Measurements from ENCODE around the gene RPL28.
"Not testable (repeated sequence)": the region's sequence is repeated elsewhere in the genome, so short reads cannot be mapped to it uniquely, and the experiment has no call there.

The RPL28 gene

DNA sequence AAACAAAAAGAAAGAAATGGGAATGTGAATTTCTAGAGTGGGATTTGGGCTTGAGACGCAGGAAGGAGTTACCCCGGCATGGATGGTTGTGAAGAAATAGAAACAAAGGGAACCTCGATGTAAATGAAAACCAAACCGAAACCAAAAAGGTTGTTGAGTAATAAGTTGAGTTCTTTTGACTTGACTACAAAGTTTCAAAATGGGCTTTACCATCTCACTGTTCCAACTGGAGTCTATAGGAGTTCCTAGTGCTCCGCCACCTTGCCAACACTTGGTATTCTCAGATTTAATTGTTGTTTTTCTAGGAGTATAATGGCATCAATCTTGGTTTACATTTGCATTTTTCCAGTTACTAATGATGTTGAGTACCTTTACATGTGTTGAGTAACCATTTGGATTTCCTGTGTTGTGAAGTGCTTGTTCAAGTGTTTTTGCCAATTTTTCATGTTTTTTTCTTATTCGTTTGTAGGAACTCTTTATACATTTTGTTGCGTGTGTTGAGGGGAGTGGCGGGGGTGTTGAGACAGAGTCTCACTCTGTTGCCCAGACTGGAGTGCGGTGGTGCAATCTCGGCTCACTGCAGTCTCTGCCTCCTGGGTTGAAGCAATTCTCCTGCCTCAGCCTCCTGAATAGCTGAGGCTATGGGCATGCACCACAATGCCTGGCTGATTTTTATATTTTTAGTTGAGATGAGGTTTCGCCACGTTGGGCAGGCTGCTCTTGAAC lies 12.6 kb downstream of the RPL28 start:
- DNase-seq = no peak

DNA sequence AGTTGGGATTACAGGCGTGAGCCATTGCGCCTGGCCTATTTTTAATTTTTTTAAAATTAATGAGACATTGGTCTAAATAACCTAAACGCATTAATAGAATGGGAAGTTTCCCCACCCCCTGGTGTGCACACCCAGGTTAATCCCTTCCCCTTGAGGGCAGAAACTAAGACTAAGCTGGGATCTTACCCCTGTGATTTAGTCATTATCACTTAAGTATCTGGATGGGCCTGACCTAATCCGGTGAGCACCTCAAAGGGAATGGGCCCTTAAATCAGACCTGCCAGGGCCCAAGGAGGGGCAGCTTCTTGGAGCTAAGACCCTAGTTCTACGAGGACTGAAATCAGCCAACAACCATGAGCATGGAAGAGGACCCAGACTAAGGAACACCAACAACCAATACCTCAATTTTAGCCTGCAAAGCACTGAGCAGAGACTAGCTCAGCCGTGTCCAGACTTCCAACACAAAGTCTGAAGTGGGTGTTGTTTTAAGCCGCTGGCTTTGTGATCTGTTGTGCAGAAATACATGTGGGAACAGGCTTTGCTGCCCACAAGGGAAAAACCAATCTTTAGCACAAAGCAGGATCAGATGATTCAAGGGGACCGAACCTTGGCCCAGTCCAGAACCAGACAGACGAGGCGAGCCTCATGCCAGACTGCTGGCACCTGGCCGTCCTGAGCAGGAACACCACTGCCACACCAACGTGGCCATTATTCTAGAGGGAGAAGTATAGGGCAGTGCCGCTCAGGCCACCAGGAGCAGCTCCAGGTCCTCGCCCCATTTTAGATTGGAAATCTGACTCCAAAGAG lies 14.8 kb downstream of the RPL28 start:
- no peak for DNase-seq

GRCh38 chr19:55401390-55401789 lies 15.7 kb downstream of the RPL28 start:
- not testable (repeated sequence) for DNase-seq

GRCh38 chr19:55402509-55402908 lies 16.8 kb downstream of the RPL28 start:
- DNase-seq = no peak

DNA sequence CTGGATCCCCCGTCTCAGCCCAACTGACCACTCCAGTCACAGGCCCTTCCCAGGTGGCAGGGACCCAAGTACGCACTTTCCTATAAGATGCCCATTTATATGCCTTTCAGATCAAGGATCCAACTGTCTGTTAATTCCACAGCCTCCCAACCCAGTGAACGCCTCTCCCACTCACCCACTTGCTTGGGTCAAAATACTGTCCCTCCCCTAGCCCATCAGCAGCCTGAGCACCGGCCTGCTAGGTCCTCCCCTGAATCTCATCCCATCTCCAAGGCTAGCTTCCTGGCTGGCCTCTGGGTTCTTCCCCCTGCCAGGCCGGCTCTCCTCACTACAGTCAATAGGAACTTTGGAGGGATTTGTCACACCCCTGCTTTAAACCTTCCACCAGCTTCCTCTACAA lies 19.9 kb downstream of the RPL28 start:
- DNase-seq = no peak

DNA sequence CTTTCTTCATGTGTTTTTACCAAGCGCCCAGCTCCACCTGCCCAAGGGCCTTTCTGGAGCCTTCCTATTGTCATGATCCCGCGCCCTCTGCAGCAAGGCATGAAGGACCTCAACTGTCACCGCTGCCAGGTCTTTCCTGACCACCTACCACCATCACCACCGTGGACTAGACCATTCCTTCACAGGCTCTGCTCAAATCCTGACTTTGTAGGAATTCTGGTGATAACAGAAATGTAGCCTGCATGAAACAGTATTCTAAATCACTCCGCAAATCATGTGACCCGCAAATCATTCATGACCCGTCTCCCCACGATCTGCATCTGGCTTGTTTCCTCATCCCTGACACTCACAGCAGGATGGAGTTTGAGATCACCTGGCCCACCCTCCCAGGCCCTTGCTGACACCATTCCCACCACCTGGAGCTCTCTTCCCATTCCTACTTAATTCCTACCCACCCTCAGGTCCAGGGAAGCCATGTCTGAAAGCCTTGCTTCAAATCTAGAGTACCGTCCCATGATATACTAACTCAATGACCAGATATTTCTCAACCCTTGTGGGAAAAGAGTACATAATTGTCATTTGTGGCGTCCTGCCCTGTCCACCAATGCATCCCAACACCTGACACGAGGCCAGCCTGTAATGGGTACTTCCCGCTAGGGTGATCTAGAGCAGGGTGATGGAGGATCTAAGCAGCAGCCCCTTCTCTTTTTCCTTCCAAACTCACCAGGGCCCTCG lies 20.5 kb downstream of the RPL28 start:
- no peak for DNase-seq

GRCh38 chr19:55406826-55407549 lies 21.3 kb downstream of the RPL28 start:
- no peak for DNase-seq

GRCh38 chr19:55407550-55407799 lies 21.7 kb downstream of the RPL28 start, which contains the start of gene UBE2S:
TSS of gene UBE2S (minus strand) at chr19:55407788. CDS start at chr19:55407589, 199 bp downstream.
- not testable (repeated sequence) for DNase-seq

- peak; percentile 87 for DNase-seq
Measured at GRCh38 chr19:55407800-55408532, 22.2 kb downstream of the RPL28 start.

GRCh38 chr19:55408533-55408872 lies 22.8 kb downstream of the RPL28 start:
- DNase-seq = no peak

GRCh38 chr19:55409179-55409578 lies 23.4 kb downstream of the RPL28 start:
- not testable (repeated sequence) for DNase-seq

DNA sequence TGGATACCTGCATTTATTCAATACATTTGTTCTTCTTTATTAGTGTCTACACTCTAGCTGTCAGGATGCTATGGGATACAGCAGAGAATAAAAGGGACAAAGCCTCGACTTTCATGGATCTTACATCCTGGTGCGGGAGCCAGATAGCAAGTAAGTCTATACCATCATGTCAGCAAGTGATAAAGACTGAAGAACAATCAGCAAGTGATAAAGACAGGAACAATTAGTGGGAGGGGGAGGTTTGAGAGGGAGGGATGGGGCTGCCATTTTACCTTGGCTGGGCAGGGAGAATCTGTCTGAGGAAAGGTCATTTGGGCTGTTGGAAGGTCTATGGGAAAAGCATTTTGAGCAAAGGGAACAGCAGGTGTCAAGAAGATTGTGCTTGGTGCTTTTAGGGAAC lies 24.4 kb downstream of the RPL28 start:
- DNase-seq = no peak

- DNase-seq = no peak
Measured at GRCh38 chr19:55418185-55418584, 32.5 kb downstream of the RPL28 start.

GRCh38 chr19:55419103-55419502 lies 33.4 kb downstream of the RPL28 start:
- DNase-seq = no peak

DNA sequence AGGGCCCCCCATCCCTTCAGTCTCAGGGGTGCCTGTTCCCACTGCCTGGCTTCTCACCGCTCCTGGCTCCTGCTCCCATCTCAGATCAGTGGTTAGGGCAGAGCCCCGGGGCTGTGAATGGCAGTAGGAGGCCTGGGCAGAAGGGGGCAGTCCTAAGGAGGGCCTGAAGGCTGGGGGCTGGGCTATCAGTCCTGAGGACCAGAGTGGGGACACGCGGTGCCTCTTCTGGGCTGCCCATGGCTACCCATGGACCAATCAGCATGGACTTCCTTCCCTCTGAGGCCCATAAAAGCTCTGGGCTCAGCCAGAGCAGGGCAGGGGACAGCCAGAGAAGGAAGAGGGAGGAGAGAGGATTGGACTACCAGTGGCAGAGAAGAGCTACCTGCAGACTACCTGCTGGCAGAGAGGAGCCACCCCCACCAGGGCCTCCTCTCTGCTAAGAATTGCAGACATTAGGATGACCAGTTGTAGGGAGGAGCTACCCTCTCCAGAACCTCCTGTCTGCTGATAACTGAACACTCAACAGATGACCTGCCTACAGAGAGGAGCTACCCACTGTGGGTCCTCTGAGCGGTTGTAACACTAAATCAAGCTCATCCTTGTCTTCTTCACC lies 34.0 kb downstream of the RPL28 start:
- no peak for DNase-seq

DNA sequence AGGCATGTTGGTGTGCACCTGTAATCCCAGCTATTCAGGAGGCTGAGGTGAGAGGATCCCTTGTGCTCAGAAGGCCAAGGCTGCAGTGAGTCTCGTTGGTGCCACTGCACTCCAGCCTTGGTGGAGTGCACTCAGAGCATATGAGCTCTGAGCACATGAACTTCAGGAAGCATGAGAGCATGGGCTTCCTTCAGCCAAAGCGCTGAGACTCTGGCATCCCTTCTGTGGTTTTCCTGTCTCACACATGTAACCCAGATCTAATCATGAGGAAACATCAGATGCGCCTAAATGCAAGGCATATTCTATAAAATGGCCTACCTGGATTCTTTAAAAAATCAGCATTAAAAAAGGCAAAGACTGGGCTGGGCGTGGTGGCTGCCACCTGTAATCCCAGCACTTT lies 35.5 kb downstream of the RPL28 start:
- DNase-seq = not testable (repeated sequence)

DNA sequence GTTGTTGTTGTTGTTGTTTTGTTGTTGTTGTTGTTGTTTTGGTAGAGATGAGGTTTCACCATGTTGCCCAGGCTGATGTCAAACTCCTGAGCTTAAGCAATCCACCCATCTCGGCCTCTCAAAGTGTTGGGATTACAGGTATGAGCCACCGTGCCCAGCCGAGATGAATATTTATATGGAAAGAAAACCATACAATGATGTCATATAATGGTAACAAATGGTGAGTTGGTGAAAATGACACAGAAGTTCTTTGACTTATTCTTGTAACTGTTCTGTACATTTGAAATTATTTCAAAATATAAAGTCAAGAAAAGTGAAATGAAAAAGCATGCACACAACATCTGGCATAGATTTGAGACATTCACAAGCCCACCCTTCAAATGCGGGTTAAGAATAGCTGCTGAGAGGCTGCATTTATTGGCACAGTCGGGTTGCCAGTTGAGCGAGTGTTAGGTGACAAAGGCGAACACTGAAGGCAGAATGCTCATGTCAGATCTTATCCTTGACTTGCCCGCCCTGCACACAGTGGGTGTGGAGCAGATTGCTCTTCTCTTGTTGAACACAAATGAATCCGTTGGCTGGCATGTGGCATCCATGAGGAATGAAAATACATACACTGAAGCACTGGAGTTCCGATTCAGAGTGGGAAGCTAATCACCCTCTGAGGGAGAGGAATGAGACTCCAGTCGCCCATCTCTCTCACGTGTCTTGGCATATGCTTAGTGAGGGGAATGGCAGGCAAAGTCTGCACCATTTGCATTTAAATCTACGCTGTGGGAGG lies 37.7 kb downstream of the RPL28 start:
- no peak for DNase-seq

GRCh38 chr19:55424518-55424917 lies 38.8 kb downstream of the RPL28 start:
- DNase-seq = no peak

DNA sequence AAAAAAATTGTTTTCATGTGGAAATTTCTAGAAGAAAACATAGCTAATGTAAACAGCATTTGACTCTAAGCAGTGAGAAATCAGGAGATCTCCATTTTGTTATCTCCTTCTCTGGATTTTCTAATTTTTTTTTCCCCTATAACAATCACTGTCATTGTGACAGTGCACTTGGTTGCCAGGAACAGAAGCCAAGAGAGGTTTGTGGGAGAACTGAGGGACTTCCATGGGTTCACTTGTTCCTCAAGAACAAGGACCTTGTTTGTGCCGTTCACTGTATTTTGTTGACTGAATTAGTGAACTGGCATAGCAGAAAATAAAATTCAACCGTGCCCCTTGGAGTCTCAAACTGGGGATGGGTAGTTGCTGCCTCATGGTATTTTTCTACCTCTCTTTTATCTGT lies 40.3 kb downstream of the RPL28 start:
- no peak for DNase-seq

GRCh38 chr19:55431183-55431582 lies 45.5 kb downstream of the RPL28 start:
- DNase-seq = no peak

GRCh38 chr19:55432241-55432959 lies 46.7 kb downstream of the RPL28 start:
- DNase-seq = no peak

Measured in NCI-H1417 treated with DMSO at 0.1 percent for 48 hours (cell line).